ENCODE results near the gene HOXA6.

The HOXA6 gene

GRCh38 chr7:27154901-27155815, 7.6 kb upstream of the HOXA6 start:
- Mint-ChIP-seq H3K4me1 (ENCODE audit: low read depth) (peaks cover 64% of the 10 kb centered on the region), H3K36me3 (peaks cover 3% of the 10 kb centered on the region), H3K27me3 (peaks cover 63% of the 10 kb centered on the region), H3K9me3 (ENCODE audit: low read depth) (no peaks in the 10 kb centered on the region), H3K27ac (peak overlapping the region; percentile 76), H3K4me3 (peak overlapping the region; percentile 83)

GRCh38 chr7:27154369-27154768, 6.8 kb upstream of the HOXA6 start:
- peaks cover 3% of the 10 kb centered on the region for H3K36me3 Mint-ChIP-seq
- no peak overlapping the region for H3K27ac Mint-ChIP-seq
- peak overlapping the region; percentile 17 for H3K4me3 Mint-ChIP-seq
- H3K27me3 Mint-ChIP-seq, result peaks cover 66% of the 10 kb centered on the region
- peaks cover 59% of the 10 kb centered on the region for H3K4me1 Mint-ChIP-seq (ENCODE audit: low read depth)
- H3K9me3 Mint-ChIP-seq (ENCODE audit: low read depth), result no peaks in the 10 kb centered on the region

GRCh38 chr7:27153526-27153925, 6.0 kb upstream of the HOXA6 start:
- H3K27me3 Mint-ChIP-seq, result peaks cover 64% of the 10 kb centered on the region
- H3K36me3 Mint-ChIP-seq, result peaks cover 3% of the 10 kb centered on the region
- peaks cover 55% of the 10 kb centered on the region for H3K4me1 Mint-ChIP-seq (ENCODE audit: low read depth)
- no peak overlapping the region for H3K4me3 Mint-ChIP-seq
- no peaks in the 10 kb centered on the region for H3K9me3 Mint-ChIP-seq (ENCODE audit: low read depth)
- no peak overlapping the region for H3K27ac Mint-ChIP-seq

- peaks cover 3% of the 10 kb centered on the region for H3K36me3 Mint-ChIP-seq
- H3K4me3 Mint-ChIP-seq, result no peak overlapping the region
Observed at GRCh38 chr7:27152816-27153442, 5.4 kb upstream of the HOXA6 start.

GRCh38 chr7:27151931-27152815, 4.6 kb upstream of the HOXA6 start, which contains the start of gene HOXA3:
Gene HOXA3, minus strand, starts transcription at chr7:27152583. Its CDS starts 41,943 bp downstream, at chr7:27110640.
- peaks cover 3% of the 10 kb centered on the region for H3K36me3 Mint-ChIP-seq
- peaks cover 50% of the 10 kb centered on the region for H3K4me1 Mint-ChIP-seq (ENCODE audit: low read depth)
- H3K9me3 Mint-ChIP-seq (ENCODE audit: low read depth), result no peaks in the 10 kb centered on the region
- H3K27me3 Mint-ChIP-seq, result peaks cover 64% of the 10 kb centered on the region
- H3K27ac Mint-ChIP-seq, result peak within 1 kb of the TSS; percentile 2
- H3K4me3 Mint-ChIP-seq, result peak within 1 kb of the TSS; percentile 76

More at GRCh38 chr7:27152816-27153442, 5.4 kb upstream of the HOXA6 start:
- Mint-ChIP-seq H3K4me1 (ENCODE audit: low read depth) (peaks cover 57% of the 10 kb centered on the region), H3K9me3 (ENCODE audit: low read depth) (no peaks in the 10 kb centered on the region), H3K27ac (no peak overlapping the region), H3K27me3 (peaks cover 66% of the 10 kb centered on the region)

GRCh38 chr7:27151341-27151930, 3.9 kb upstream of the HOXA6 start:
- H3K27ac Mint-ChIP-seq, result peak overlapping the region; percentile 2
- H3K36me3 Mint-ChIP-seq, result peaks cover 3% of the 10 kb centered on the region
- no peaks in the 10 kb centered on the region for H3K9me3 Mint-ChIP-seq (ENCODE audit: low read depth)
- peak overlapping the region; percentile 76 for H3K4me3 Mint-ChIP-seq
- peaks cover 65% of the 10 kb centered on the region for H3K27me3 Mint-ChIP-seq
- H3K4me1 Mint-ChIP-seq (ENCODE audit: low read depth), result peaks cover 46% of the 10 kb centered on the region

- Mint-ChIP-seq H3K27ac (no peak overlapping the region), H3K9me3 (ENCODE audit: low read depth) (no peaks in the 10 kb centered on the region), H3K4me3 (peak overlapping the region; percentile 76), H3K27me3 (peaks cover 70% of the 10 kb centered on the region), H3K4me1 (ENCODE audit: low read depth) (peaks cover 44% of the 10 kb centered on the region), H3K36me3 (peaks cover 3% of the 10 kb centered on the region)
Observed at GRCh38 chr7:27150568-27151340, 3.2 kb upstream of the HOXA6 start.

GRCh38 chr7:27149842-27150567, 2.4 kb upstream of the HOXA6 start:
- Mint-ChIP-seq H3K9me3 (ENCODE audit: low read depth) (no peaks in the 10 kb centered on the region), H3K27me3 (peaks cover 64% of the 10 kb centered on the region), H3K36me3 (peaks cover 3% of the 10 kb centered on the region), H3K27ac (no peak overlapping the region), H3K4me1 (ENCODE audit: low read depth) (peaks cover 36% of the 10 kb centered on the region), H3K4me3 (peak overlapping the region; percentile 20)

- peaks cover 57% of the 10 kb centered on the region for H3K27me3 Mint-ChIP-seq
- no peak overlapping the region for H3K4me3 Mint-ChIP-seq
- H3K27ac Mint-ChIP-seq, result no peak overlapping the region
- no peaks in the 10 kb centered on the region for H3K36me3 Mint-ChIP-seq
- H3K9me3 Mint-ChIP-seq (ENCODE audit: low read depth), result no peaks in the 10 kb centered on the region
- H3K4me1 Mint-ChIP-seq (ENCODE audit: low read depth), result peaks cover 27% of the 10 kb centered on the region
Observed at GRCh38 chr7:27148756-27149641, 1.4 kb upstream of the HOXA6 start.

- H3K9me3 Mint-ChIP-seq (ENCODE audit: low read depth), result no peaks in the 10 kb centered on the region
- peaks cover 49% of the 10 kb centered on the region for H3K27me3 Mint-ChIP-seq
- no peaks in the 10 kb centered on the region for H3K36me3 Mint-ChIP-seq
- H3K27ac Mint-ChIP-seq, result no peak overlapping the region
- H3K4me3 Mint-ChIP-seq, result peak overlapping the region; percentile 81
- H3K4me1 Mint-ChIP-seq (ENCODE audit: low read depth), result peaks cover 23% of the 10 kb centered on the region
Observed at GRCh38 chr7:27148031-27148755, 619 bp upstream of the HOXA6 start.

- no peak overlapping the region for H3K4me3 Mint-ChIP-seq
- H3K4me1 Mint-ChIP-seq (ENCODE audit: low read depth), result peaks cover 17% of the 10 kb centered on the region
- no peaks in the 10 kb centered on the region for H3K36me3 Mint-ChIP-seq
- H3K9me3 Mint-ChIP-seq (ENCODE audit: low read depth), result no peaks in the 10 kb centered on the region
- peaks cover 47% of the 10 kb centered on the region for H3K27me3 Mint-ChIP-seq
- H3K27ac Mint-ChIP-seq, result no peak overlapping the region
Observed at GRCh38 chr7:27146491-27147198, 929 bp downstream of the HOXA6 start.
